Measurements from ENCODE around the gene TMEM163. TPM values are rescaled to one million over a fixed set of nuclear protein-coding genes. Genes with fewer than 3 reads are reported as not detected.

TMEM163 gene
- total and polyA plus RNA-seq, 2 of the 13 experiments (the other 11 are each of a cell fraction or from before 2014, with no cell fraction given) = 0.05 TPM; not detected in 1

DNA sequence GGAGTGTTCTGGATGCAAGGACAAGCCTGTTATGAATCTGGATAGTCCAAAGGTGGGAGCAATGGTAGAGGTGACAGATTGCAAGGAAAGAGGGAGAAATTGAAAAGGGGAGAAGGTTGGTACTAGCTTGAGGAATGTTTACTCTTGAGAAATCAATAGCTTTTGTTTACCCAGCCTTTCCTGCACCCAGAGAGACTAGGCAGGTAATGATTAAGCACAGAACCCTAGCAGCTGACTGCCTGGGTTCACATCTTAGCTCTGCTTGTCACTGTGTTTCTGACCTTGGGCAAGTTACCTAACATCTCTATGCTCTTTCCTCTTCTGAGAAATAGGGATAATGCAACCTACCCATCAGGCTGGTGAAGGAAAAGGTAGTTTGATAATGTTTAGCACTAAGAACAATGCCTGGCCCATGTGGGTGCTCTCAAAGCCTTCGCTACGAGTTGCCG is 286.3 kb downstream of the TMEM163 start (continued):
- TF ChIP-seq ZNF557 (CRISPR knock-in tag; IDR thresholded peaks at IDR 0.05) (0 out of 2 replicates have a peak, but pooled peaks have one; percentile 18), ZNF282 (IDR thresholded peaks at IDR 0.05; ENCODE audit: partially characterized antibody) (no peak), ZMYM4 (CRISPR knock-in tag; IDR thresholded peaks at IDR 0.05) (peak; percentile 93), ZNF142 (CRISPR knock-in tag; IDR thresholded peaks at IDR 0.05) (no peak), ATF1 (CRISPR knock-in tag; IDR thresholded peaks at IDR 0.05) (peak; percentile 73; the same call in 1 of the 2 replicates), MLLT10 (CRISPR knock-in tag; IDR thresholded peaks at IDR 0.05) (no peak), ZNF367 (CRISPR knock-in tag; IDR thresholded peaks at IDR 0.05; ENCODE audit: borderline replicate concordance) (no peak), MBD4 (IDR thresholded peaks at IDR 0.05; ENCODE audit: borderline replicate concordance, low read length) (peak; percentile 82; the same call in 1 of the 2 replicates), ZNF549 (CRISPR knock-in tag; IDR thresholded peaks at IDR 0.05) (no peak), ZNF335 (CRISPR knock-in tag; IDR thresholded peaks at IDR 0.05) (peak; percentile 73; the same call in 1 of the 2 replicates), ETV6 (CRISPR knock-in tag; conservative IDR thresholded peaks at IDR 0.05) (0 out of 2 replicates have a peak, but pooled peaks have one; percentile 61), ZMYM2 (CRISPR knock-in tag; IDR thresholded peaks at IDR 0.05) (peak; percentile 72; the same call in 1 of the 2 replicates), HNRNPL (IDR thresholded peaks at IDR 0.05; ENCODE audit: low read depth, low read length) (no peak), ADNP (CRISPR knock-in tag; IDR thresholded peaks at IDR 0.05) (no peak), KLF16 (CRISPR knock-in tag; IDR thresholded peaks at IDR 0.05) (peak in 1 of 2 experiments; percentile 96; a peak in 2 of 4 replicates), PPARG (CRISPR knock-in tag; conservative IDR thresholded peaks at IDR 0.05) (peak; percentile 80), GTF3A (CRISPR knock-in tag; conservative IDR thresholded peaks at IDR 0.05) (no peak), ZNF513 (CRISPR knock-in tag; conservative IDR thresholded peaks at IDR 0.05) (no peak), HDAC2 (CRISPR knock-in tag; IDR thresholded peaks at IDR 0.05) (peak; percentile 99), TCF7 (IDR thresholded peaks at IDR 0.05; ENCODE audit: low read depth) (peak; percentile 71), RORA (CRISPR knock-in tag; IDR thresholded peaks at IDR 0.05) (no peak), ZSCAN29 (CRISPR knock-in tag; conservative IDR thresholded peaks at IDR 0.05) (peak; percentile 93; the same call in 1 of the 2 replicates), ZNF569 (CRISPR knock-in tag; IDR thresholded peaks at IDR 0.05; ENCODE audit: borderline replicate concordance) (no peak), ZIK1 (CRISPR knock-in tag; IDR thresholded peaks at IDR 0.05; ENCODE audit: borderline replicate concordance, low read depth) (no peak), CBX2 (IDR thresholded peaks at IDR 0.05; ENCODE audit: low read depth, low read length) (no peak), CBX2 (CRISPR knock-in tag; IDR thresholded peaks at IDR 0.05; ENCODE audit: low read depth) (no peak), NR2F6 (IDR thresholded peaks at IDR 0.05) (peak; percentile 83), NR2F6 (CRISPR knock-in tag; IDR thresholded peaks at IDR 0.05) (peak; percentile 84)

Data from HepG2 (cell line).